SK-N-SH treated with all-trans-retinoic acid at 6 μM for 48 hours (cell line): Measurements from ENCODE around the gene PMPCA.

Source experiments
- ATAC-seq: fragments of 200-7000 bp; cut with Tn5 transposase; 3 replicates; pipeline ENCODE4 v1.9.1; 2020; ENCODE audit warnings: mild to moderate bottlenecking, moderate library complexity
- ARNTL ChIP-seq: fragments of 450-650 bp; formaldehyde crosslinking; IDR thresholded peaks from 2 replicates; pipeline ENCODE4 v1.5.0; 2020; ENCODE audit warnings: low read depth, mild to moderate bottlenecking, moderate library complexity, borderline replicate concordance
- BACH2 ChIP-seq: fragments of 250-450 bp; sonication (Bioruptor Pico); IDR thresholded peaks from 2 replicates; pipeline ENCODE4 v1.9.0; 2021; ENCODE audit warnings: mild to moderate bottlenecking, borderline replicate concordance
- CREB5 ChIP-seq: fragments of 250-450 bp; sonication (Bioruptor Pico); IDR thresholded peaks from 2 replicates; pipeline ENCODE4 v1.5.1; 2020; ENCODE audit warnings: low read depth, mild to moderate bottlenecking, moderate library complexity
- CSDC2 ChIP-seq: fragments of 250-450 bp; sonication (Bioruptor Pico); IDR thresholded peaks from 2 replicates; pipeline ENCODE4 v1.5.0; 2020; ENCODE audit warnings: mild to moderate bottlenecking, moderate library complexity
- CSRNP3 ChIP-seq: fragments of 250-450 bp; sonication (Bioruptor Pico); IDR thresholded peaks from 2 replicates; pipeline ENCODE4 v1.5.1; 2021; ENCODE audit warnings: mild to moderate bottlenecking, moderate library complexity
- ESRRG ChIP-seq: fragments of 250-450 bp; sonication (Bioruptor Pico); IDR thresholded peaks from 2 replicates; pipeline ENCODE4 v1.6.1; 2021; ENCODE audit warnings: mild to moderate bottlenecking
- GLIS3 ChIP-seq: fragments of 250-450 bp; sonication (Bioruptor Pico); IDR thresholded peaks from 2 replicates; pipeline ENCODE4 v1.5.0; 2020; ENCODE audit warnings: mild to moderate bottlenecking, moderate library complexity
- ISL1 ChIP-seq: fragments of 250-450 bp; sonication (Bioruptor Pico); IDR thresholded peaks from 2 replicates; pipeline ENCODE4 v2.1.2; 2022; ENCODE audit warnings: mild to moderate bottlenecking, moderate library complexity
- PATZ1 ChIP-seq: fragments of 250-450 bp; sonication (Bioruptor Pico); IDR thresholded peaks from 2 replicates; pipeline ENCODE4 v1.8.0; 2020; ENCODE audit warnings: mild to moderate bottlenecking, moderate library complexity, borderline replicate concordance
- POU6F1 ChIP-seq: fragments of 250-450 bp; sonication (Bioruptor Pico); IDR thresholded peaks from 2 replicates; pipeline ENCODE4 v1.8.0; 2021; ENCODE audit warnings: low read depth, mild to moderate bottlenecking, moderate library complexity, borderline replicate concordance
- PPARA ChIP-seq: fragments of 250-450 bp; sonication (Bioruptor Pico); IDR thresholded peaks from 2 replicates; pipeline ENCODE4 v1.5.0; 2020; ENCODE audit warnings: mild to moderate bottlenecking, borderline replicate concordance
- RARB ChIP-seq: fragments of 250-450 bp; sonication (Bioruptor Pico); IDR thresholded peaks from 2 replicates; pipeline ENCODE4 v1.8.0; 2021; ENCODE audit warnings: mild to moderate bottlenecking, moderate library complexity
- SNAI2 ChIP-seq: fragments of 250-450 bp; sonication (Bioruptor Pico); IDR thresholded peaks from 2 replicates; pipeline ENCODE4 v1.5.0; 2020; ENCODE audit warnings: mild to moderate bottlenecking, moderate library complexity
- TCF4 ChIP-seq: fragments of 250-450 bp; sonication (Bioruptor Pico); IDR thresholded peaks from 2 replicates; pipeline ENCODE4 v1.8.0; 2021; ENCODE audit warnings: mild to moderate bottlenecking, moderate library complexity, borderline replicate concordance
- TOX ChIP-seq: fragments of 250-450 bp; sonication (Bioruptor Pico); IDR thresholded peaks from 2 replicates; pipeline ENCODE4 v1.8.0; 2021; ENCODE audit warnings: mild to moderate bottlenecking, moderate library complexity, borderline replicate concordance
- TSHZ2 ChIP-seq: fragments of 250-450 bp; sonication (Bioruptor Pico); IDR thresholded peaks from 2 replicates; pipeline ENCODE4 v1.5.0; 2020; ENCODE audit warnings: mild to moderate bottlenecking, moderate library complexity
- ZFP30 ChIP-seq: fragments of 450-650 bp; formaldehyde crosslinking; IDR thresholded peaks from 2 replicates; pipeline ENCODE4 v1.5.0; 2022; ENCODE audit warnings: mild to moderate bottlenecking, moderate library complexity
- ZNF565 ChIP-seq: fragments of 450-650 bp; formaldehyde crosslinking; conservative IDR thresholded peaks from 2 replicates; pipeline ENCODE4 v1.5.0; 2020; ENCODE audit warnings: low read depth, mild to moderate bottlenecking, moderate library complexity
- ZNF70 ChIP-seq: fragments of 450-650 bp; formaldehyde crosslinking; IDR thresholded peaks from 2 replicates; pipeline ENCODE4 v1.5.0; 2020; ENCODE audit warnings: mild to moderate bottlenecking, moderate library complexity
- ZNF8 ChIP-seq: fragments of 450-650 bp; formaldehyde crosslinking; IDR thresholded peaks from 2 replicates; pipeline ENCODE4 v1.5.0; 2020; ENCODE audit warnings: mild to moderate bottlenecking, moderate library complexity

The PMPCA gene

GRCh38 chr9:136423432-136424146 is 13.1 kb downstream of the PMPCA start:
- no peak for ATAC-seq
- TF ChIP-seq GLIS3 (no peak), CSDC2 (CRISPR knock-in tag) (no peak), TSHZ2 (no peak), ZNF70 (no peak), SNAI2 (CRISPR knock-in tag) (no peak), ISL1 (no peak), ESRRG (CRISPR knock-in tag) (no peak), CSRNP3 (CRISPR knock-in tag) (no peak), CREB5 (CRISPR knock-in tag) (no peak), ZNF565 (CRISPR knock-in tag) (no peak), BACH2 (CRISPR knock-in tag) (no peak), RARB (CRISPR knock-in tag) (no peak), PPARA (CRISPR knock-in tag) (no peak), ZNF8 (CRISPR knock-in tag) (no peak), PATZ1 (CRISPR knock-in tag) (no peak), ARNTL (CRISPR knock-in tag) (no peak), POU6F1 (CRISPR knock-in tag) (no peak)

GRCh38 chr9:136424750-136425362 is 14.4 kb downstream of the PMPCA start:
- ATAC-seq = peak; percentile 5; the same call in 1 of the 3 replicates
- TF ChIP-seq CSRNP3 (CRISPR knock-in tag) (no peak), TOX (CRISPR knock-in tag) (no peak), TCF4 (no peak), ISL1 (no peak), RARB (CRISPR knock-in tag) (no peak), ESRRG (CRISPR knock-in tag) (no peak), ARNTL (CRISPR knock-in tag) (no peak), POU6F1 (CRISPR knock-in tag) (no peak), ZFP30 (no peak), PATZ1 (CRISPR knock-in tag) (no peak), TSHZ2 (no peak)
